GM10266 (cell line): Measurements from ENCODE around the gene RAC2.

Experiments used
- DNase-seq: peaks from one replicate; pipeline ENCODE4 v3.0.0; 2012; ENCODE audit errors: extremely low spot score
- TF ChIP-seq, protein P1 (sequence below): IDR thresholded peaks from 2 replicates; pipeline ENCODE4 v1.5.1; 2012; ENCODE audit warnings: mild to moderate bottlenecking, low read depth; ENCODE audit not compliant: control insufficient read depth, insufficient read depth; ENCODE audit errors: missing control alignments

RAC2 gene

DNA sequence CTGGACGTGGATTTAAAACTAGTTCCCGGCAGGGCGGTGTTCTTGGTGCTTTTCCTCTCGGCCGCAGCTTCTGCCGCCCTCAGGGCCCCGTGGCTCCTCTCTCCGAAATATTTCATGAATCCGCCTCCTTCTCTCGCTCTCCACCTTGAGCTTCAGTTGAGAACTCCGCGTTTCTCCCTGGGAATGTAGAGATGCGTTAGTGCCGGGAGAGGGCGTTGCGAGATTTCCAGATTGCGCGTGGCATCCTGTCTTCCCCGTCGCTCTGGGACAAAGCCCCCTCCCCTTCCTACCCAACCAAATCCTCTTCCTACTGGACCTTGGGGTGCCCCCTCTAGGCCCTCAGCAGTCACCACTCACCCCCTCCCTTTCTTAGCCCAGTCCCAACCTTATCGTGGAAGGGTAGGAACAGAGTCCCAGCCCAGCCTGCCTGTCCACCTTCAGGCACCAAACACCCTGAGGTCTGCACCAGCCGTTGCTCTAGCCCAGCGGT lies 15.5 kb upstream of the RAC2 start:
- TF ChIP-seq, protein P1, sequence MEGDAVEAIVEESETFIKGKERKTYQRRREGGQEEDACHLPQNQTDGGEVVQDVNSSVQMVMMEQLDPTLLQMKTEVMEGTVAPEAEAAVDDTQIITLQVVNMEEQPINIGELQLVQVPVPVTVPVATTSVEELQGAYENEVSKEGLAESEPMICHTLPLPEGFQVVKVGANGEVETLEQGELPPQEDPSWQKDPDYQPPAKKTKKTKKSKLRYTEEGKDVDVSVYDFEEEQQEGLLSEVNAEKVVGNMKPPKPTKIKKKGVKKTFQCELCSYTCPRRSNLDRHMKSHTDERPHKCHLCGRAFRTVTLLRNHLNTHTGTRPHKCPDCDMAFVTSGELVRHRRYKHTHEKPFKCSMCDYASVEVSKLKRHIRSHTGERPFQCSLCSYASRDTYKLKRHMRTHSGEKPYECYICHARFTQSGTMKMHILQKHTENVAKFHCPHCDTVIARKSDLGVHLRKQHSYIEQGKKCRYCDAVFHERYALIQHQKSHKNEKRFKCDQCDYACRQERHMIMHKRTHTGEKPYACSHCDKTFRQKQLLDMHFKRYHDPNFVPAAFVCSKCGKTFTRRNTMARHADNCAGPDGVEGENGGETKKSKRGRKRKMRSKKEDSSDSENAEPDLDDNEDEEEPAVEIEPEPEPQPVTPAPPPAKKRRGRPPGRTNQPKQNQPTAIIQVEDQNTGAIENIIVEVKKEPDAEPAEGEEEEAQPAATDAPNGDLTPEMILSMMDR, result peak; percentile 65
- DNase-seq, result no peak

DNA sequence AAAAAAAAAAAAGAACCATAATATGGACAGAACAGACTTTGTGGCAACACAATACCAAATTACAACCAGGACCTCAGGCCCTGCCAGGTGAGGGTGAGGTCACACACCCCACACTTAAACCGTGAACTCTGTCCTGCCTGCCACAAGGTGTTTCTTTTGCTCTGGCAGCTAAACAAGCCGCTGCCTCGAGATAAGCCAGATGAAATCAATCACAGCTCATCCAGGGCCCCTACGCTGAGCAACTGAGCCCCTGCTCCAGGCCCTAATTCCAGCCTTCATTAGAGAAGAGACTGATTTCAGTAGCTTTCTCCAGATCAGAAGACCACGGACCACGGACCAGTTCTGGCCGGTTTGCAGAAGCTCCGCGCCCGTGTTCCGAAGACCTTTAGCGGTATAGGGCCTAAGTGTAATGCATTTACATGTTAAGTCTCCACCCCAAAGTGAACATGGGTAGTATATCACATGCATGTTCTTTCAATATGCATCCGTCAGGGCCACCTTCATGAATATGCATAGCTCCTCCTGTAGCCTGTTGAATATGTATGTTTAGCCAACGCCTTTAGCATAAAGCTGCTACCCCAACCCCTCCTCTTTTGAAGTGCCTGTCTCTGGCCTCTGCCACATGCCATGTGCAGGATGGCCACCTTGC lies 14.8 kb upstream of the RAC2 start:
- no peak for DNase-seq

DNA sequence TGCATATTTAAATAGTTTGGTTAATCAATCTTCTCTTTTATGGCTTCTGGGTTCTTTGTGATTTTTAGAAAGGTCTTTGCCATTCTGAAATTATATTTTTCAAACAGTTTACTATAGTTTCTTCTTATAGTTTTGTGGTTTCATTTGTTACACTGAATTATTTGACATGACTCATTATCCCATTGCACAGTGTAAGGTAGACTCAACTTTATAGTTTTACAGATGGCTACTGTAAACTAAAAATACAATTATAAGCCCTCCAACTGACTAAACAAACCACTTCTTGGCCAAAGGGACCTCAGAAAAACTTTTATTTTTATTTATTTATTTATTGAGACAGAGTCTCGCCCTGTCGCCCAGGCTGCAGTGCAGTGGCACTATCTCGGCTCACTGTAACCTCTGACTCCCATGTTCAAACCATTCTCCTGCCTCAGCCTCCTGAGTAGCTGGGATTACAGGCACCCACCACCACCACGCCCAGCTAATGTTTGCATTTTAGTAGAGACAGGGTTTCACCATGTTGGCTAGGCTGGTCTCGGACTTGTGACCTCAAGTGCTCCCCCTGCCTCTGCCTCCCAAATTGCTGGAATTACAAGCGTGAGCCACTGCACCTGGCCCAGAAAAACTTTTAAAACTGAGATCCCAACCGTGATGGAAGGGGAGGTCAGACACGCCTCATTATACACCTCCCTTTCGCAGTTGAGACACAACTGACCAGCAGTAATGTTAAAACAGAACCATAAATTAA lies 14.1 kb upstream of the RAC2 start:
- DNase-seq, result no peak
- TF ChIP-seq, protein P1, result no peak

More for the DNA sequence above, 14.8 kb upstream of the RAC2 start:
- TF ChIP-seq, protein P1, result no peak

DNA sequence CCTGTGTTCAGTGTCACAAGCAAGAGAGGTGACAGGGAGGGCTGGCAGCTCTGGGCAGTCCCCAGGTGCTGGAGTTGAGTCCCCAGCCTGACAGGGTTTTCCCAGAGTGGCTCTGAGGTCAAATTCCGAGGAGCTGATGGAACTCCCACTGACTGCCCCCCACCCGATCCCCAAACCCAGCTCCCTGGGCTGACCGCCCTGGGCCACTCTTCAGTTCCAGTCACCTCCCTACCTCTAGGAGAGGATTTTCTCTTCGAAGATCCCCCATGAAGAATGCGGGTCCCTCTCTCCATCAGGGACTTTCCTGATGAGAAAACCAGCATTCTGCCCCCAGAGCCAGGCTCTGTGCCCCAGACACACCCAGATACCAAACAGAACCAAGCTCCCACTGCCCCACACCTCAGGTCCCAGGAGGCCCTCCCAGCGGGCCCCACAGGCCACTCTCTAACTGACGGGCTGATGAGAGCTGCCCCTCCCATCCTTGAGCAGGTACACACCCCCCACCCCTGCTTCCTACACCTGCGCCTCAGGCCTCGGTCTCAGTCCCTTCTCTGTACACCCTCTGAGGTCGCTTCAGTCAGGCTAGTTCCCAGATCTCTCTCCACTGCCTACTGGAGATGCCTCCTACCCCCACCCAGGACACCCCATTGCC lies 12.1 kb upstream of the RAC2 start:
- TF ChIP-seq, protein P1, result no peak
- no peak for DNase-seq

DNA sequence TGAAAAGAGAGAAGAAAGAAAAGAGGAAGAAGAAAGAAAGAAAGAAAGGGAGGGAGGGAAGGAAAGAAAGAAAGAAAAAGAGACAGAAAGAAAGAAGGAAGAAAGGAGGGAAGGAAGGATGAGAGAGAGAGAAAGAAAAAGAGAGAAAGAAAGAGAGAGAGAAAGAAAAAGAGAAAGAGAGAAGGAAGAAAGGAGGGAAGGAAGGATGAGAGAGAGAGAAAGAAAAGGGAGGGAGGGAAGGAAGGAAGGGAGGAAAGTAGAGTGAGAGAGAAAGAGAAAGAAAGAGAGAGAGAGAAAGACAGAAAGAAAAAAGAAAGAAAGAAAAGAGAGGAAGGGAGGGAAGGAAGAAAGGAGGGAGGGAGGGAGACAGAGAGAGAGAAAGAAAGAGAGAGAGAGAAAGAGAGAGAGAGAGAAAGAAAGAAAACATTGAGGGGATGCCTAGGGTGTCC lies 11.5 kb upstream of the RAC2 start:
- TF ChIP-seq, protein P1, result no peak
- DNase-seq, result no peak

DNA sequence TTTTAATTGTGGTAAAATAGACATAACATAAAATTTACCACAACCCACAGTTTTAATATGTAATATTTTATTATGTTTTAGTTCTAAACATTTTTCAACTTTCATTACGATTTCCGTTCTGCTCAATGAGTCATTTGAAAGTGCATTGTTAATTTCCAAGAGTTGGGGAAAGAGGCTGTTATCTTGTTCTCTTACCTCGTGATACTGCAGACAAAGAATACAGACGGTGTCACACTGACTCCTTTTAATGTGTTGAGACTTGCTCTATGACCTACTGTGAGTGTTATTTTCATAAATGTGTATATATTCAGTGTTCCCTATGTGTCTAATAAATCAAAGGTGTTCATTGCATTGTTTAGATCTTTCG lies 10.8 kb upstream of the RAC2 start:
- DNase-seq, result no peak
- TF ChIP-seq, protein P1, result no peak

DNA sequence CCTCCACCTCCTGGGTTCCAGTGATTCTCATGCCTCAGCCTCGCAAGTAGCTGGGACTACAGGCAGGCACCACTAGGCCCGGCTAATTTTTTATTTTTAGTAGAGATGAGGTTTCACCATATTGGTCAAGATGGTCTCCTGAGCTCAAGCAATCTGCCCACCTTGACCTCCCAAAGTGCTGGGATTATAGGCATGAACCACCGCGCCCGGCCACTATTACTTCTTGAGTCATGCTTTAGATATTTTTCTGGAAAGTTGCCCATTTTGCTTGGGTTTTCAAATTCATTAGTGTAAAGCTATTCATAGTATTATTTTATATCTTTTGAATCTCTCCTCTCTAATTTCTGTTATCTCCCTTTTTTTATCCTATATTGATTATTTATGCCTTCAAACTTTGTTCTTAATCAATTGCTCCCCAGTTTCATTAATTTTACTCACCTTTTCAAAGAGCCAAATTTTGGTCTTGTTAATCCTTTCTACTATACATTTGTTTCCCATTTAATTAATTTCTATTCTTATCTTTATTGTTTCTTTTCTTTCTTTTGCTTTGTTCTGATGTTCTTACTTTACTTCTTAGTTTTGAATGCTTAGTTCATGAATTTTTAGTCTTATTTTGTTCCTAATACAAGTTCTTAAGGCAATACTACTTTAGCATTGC lies 10.3 kb upstream of the RAC2 start:
- TF ChIP-seq, protein P1, result no peak
- no peak for DNase-seq
